HG02885 (cell line): Measurements from ENCODE around the gene CRYZL1.
"Not testable (repeated sequence)": the region's sequence is repeated elsewhere in the genome, so short reads cannot be mapped to it uniquely, and the experiment has no call there.

Experiments used
- ATAC-seq: cut with Tn5 transposase; IDR thresholded peaks from one replicate; pipeline ENCODE4 v1.9.1; 2021; ENCODE audit warnings: mild to moderate bottlenecking; ENCODE audit not compliant: unreplicated experiment, poor library complexity

Gene CRYZL1

GRCh38 chr21:33642027-33642895, 720 bp upstream of the CRYZL1 start, which contains the start of gene ITSN1:
Gene ITSN1 (plus strand): TSS chr21:33642501. CDS start chr21:33718829, 76,328 bp downstream.
- peak; percentile 84 for ATAC-seq

- ATAC-seq = no peak
Observed at GRCh38 chr21:33640697-33641351, 717 bp downstream of the CRYZL1 start.

GRCh38 chr21:33634254-33634653, 7.3 kb downstream of the CRYZL1 start:
- ATAC-seq = no peak

- ATAC-seq = not testable (repeated sequence)
Observed at GRCh38 chr21:33626151-33626550, 15.4 kb downstream of the CRYZL1 start.

- no peak for ATAC-seq
Observed at GRCh38 chr21:33622253-33622652, 19.3 kb downstream of the CRYZL1 start.

- no peak for ATAC-seq
Observed at GRCh38 chr21:33619726-33620125, 21.8 kb downstream of the CRYZL1 start.

GRCh38 chr21:33618407-33618806, 23.1 kb downstream of the CRYZL1 start:
- no peak for ATAC-seq

- not testable (repeated sequence) for ATAC-seq
Observed at GRCh38 chr21:33617565-33617964, 24.0 kb downstream of the CRYZL1 start.

GRCh38 chr21:33611006-33611744, 30.4 kb downstream of the CRYZL1 start:
- no peak for ATAC-seq

GRCh38 chr21:33608559-33608958, 33.0 kb downstream of the CRYZL1 start:
- ATAC-seq = no peak

GRCh38 chr21:33598051-33598450, 43.5 kb downstream of the CRYZL1 start:
- no peak for ATAC-seq

GRCh38 chr21:33588485-33589335, 52.8 kb downstream of the CRYZL1 start, which contains the start of gene DONSON:
Gene DONSON (minus strand): TSS chr21:33588684. CDS start chr21:33588641, 43 bp downstream.
- peak; percentile 93 for ATAC-seq

- peak; percentile 1 for ATAC-seq
Observed at GRCh38 chr21:33587792-33588484, 53.6 kb downstream of the CRYZL1 start.

- no peak for ATAC-seq
Observed at GRCh38 chr21:33586927-33587326, 54.6 kb downstream of the CRYZL1 start.

GRCh38 chr21:33584455-33584854, 57.1 kb downstream of the CRYZL1 start:
- no peak for ATAC-seq

- ATAC-seq = no peak
Observed at GRCh38 chr21:33578959-33579542, 62.5 kb downstream of the CRYZL1 start.

GRCh38 chr21:33578214-33578613, 63.3 kb downstream of the CRYZL1 start:
- ATAC-seq = no peak

- not testable (repeated sequence) for ATAC-seq
Observed at GRCh38 chr21:33576741-33577141, 64.8 kb downstream of the CRYZL1 start.

GRCh38 chr21:33572350-33572749, 69.2 kb downstream of the CRYZL1 start:
- ATAC-seq = no peak
